ENCODE measurements around the gene EPHX1. TPM values are rescaled to one million over a fixed set of nuclear protein-coding genes. Genes with fewer than 3 reads are reported as not detected.
A peak's percentile ranks its signal among the peaks of the same experiment; 100 is the strongest.

The EPHX1 gene
- total and polyA plus RNA-seq, 2 donors (not counting 1 experiment from before 2014, with no cell fraction given) = 0.75 to 4.2 TPM

DNA sequence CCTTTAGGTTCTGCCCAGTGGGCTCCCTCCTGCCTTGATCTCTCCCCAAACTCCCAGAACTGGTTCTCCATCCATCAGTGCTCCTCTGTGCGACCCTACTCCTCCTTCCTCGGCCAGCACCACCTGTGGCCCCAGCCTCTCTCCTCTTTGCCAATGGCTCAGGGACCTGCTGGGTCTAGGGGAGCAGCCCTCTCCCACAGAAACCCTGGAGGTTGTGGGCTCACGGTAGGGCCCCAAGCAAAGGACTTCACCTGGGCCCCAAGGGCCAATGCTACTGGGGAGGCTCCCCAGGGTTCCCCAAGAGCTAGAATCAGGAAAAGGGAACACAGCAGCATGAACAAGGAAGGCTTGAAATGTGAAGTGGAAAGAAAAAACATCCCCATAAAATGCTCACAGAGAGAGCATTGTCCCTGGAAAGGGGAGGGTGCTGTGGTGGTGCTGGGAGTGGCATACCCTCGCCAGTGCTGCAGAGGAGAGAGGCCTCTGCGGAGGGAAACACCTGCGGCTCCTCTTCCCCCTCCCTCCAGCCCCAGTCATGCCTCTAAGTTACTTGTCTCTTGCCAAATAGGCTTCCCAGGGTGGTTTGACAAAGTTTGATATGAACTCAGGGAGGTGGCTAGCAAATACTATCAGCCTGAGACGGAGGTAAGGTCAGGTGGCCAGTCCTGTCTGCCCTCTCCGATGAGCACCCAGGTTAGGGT, 69.7 kb downstream of the EPHX1 start:
- peak overlapping the region; percentile 88 for H3K4me2 ChIP-seq (replicated peaks; ENCODE audit: low read depth, low read length, poor library complexity, severe bottlenecking)

More for the DNA sequence above, 69.7 kb downstream of the EPHX1 start:
- H3K79me2 ChIP-seq (ENCODE audit: control insufficient read depth, insufficient read depth, low read length) = peaks cover 79% of the 10 kb centered on the region
- CTCF ChIA-PET = interaction anchor here (1.4 to 5.7 kb wide), 6 partner anchors 12 to 102 kb away, joined by 3 to 59 read pairs (median 34); partner anchors contain the start of gene SRP9
- H2AFZ ChIP-seq (ENCODE audit: insufficient read depth, low read depth, low read length, poor library complexity, severe bottlenecking) = no peak overlapping the region
- peak overlapping the region; percentile 88 for H3K9ac ChIP-seq (ENCODE audit: low read length)
- WGBS (ENCODE audit: insufficient coverage) = 34% methylated on average over 5 of the region's 8 CpGs
- DNase-seq (peak; percentile 27), ATAC-seq (ENCODE audit: low read depth) (peak; percentile 42)
- TF ChIP-seq EZH2 (IDR thresholded peaks at IDR 0.05; ENCODE audit: borderline replicate concordance, insufficient read depth, low read depth, low read length, poor library complexity, severe bottlenecking) = no peak
- TF ChIP-seq, protein P1, sequence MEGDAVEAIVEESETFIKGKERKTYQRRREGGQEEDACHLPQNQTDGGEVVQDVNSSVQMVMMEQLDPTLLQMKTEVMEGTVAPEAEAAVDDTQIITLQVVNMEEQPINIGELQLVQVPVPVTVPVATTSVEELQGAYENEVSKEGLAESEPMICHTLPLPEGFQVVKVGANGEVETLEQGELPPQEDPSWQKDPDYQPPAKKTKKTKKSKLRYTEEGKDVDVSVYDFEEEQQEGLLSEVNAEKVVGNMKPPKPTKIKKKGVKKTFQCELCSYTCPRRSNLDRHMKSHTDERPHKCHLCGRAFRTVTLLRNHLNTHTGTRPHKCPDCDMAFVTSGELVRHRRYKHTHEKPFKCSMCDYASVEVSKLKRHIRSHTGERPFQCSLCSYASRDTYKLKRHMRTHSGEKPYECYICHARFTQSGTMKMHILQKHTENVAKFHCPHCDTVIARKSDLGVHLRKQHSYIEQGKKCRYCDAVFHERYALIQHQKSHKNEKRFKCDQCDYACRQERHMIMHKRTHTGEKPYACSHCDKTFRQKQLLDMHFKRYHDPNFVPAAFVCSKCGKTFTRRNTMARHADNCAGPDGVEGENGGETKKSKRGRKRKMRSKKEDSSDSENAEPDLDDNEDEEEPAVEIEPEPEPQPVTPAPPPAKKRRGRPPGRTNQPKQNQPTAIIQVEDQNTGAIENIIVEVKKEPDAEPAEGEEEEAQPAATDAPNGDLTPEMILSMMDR (IDR thresholded peaks at IDR 0.05) = no peak
- Mint-ChIP-seq H3K9me3 (ENCODE audit: insufficient read depth) (no peaks in the 10 kb centered on the region), H3K4me3 (peak overlapping the region; percentile 96), H3K4me1 (peaks cover 50% of the 10 kb centered on the region), H3K27ac (peak overlapping the region; percentile 86), H3K27me3 (no peaks in the 10 kb centered on the region)
- intact Hi-C loops (cut with micrococcal nuclease) = loop anchor here (5.0 kb wide), 1 partner anchor 43 kb away; the partner anchor contains the start of gene PYCR2
- peaks cover 30 to 42% of the 10 kb centered on the region in 2 donors for H3K4me1 ChIP-seq (ENCODE audit: control insufficient read depth in 2 of 2, insufficient read depth in 2 of 2, low read length in 2 of 2)
- no peaks in the 10 kb centered on the region for H3K9me3 ChIP-seq (ENCODE audit: control extremely low read depth in 1 of 3, control insufficient read depth in 2 of 3, insufficient read depth in 1 of 3, low read length in 2 of 3)
- peaks cover 55% of the 10 kb centered on the region for H4K20me1 ChIP-seq (ENCODE audit: control insufficient read depth, insufficient read depth, low read length, poor library complexity, severe bottlenecking)
- H3K36me3 ChIP-seq (replicated peaks in 1 of 2; ENCODE audit: control extremely low read depth in 1 of 2, control insufficient read depth in 1 of 2, extremely low read depth in 1 of 2, insufficient read depth in 2 of 2, low read length in 1 of 2) = peaks cover 0 to 36% of the 10 kb centered on the region in 2 experiments
- no peaks in the 10 kb centered on the region for H3K27me3 ChIP-seq (replicated peaks in 1 of 4; ENCODE audit: control extremely low read depth in 1 of 4, control insufficient read depth in 3 of 4, insufficient read depth in 4 of 4, low read length in 3 of 4)
- POLR2A ChIA-PET = interaction anchor here (0.7 to 2.8 kb wide), 3 partner anchors 27 to 412 kb away, joined by 3 to 6 read pairs (median 5); partner anchors contain the start of gene SRP9
- H3K27ac ChIP-seq (ENCODE audit: low read length in 2 of 2) = peak overlapping the region in 1 of 2 donors; percentile 74
- peak overlapping the region in 4 of 5 experiments; percentile 28 to 99 (median 98) for H3K4me3 ChIP-seq (ENCODE audit: control extremely low read depth in 1 of 5, extremely low read depth in 1 of 5, insufficient read depth in 1 of 5, low read depth in 2 of 5, low read length in 4 of 5)
